Endothelial cell of umbilical vein (primary cell): ENCODE data around the gene ANKEF1.

Experiments used
- JUN ChIP-seq: IDR thresholded peaks from 2 replicates; pipeline ENCODE4 v1.6.1; 2011; ENCODE audit warnings: borderline replicate concordance, low read depth; ENCODE audit not compliant: insufficient read length, insufficient read depth
- POLR2A ChIP-seq: IDR thresholded peaks from 2 replicates; pipeline ENCODE4 v1.6.1; 2012; ENCODE audit warnings: low read depth, mild to moderate bottlenecking, control low read depth, low read length
- TF ChIP-seq, protein P1 (sequence below): IDR thresholded peaks from 2 replicates; pipeline ENCODE4 v1.6.1; 2011; ENCODE audit not compliant: insufficient read depth, insufficient read length

DNA sequence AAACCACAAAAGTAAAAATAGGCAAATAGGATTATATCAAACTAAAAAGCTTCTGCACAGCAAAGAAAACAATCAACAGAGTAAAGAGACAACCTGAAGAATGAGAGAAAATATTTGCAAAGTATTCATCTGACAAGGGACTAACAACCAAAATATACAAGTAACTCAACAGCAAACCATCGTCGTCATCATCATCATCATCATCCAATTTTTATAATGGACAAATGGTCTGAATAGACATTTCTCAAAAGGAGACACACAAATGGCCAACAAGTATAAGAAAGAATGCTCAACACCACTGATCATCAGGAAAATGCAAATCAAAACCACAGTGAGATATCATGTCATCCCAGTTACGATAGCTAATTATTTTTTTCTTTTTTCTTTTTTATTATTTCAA is 62.0 kb downstream of the ANKEF1 start:
- TF ChIP-seq POLR2A (no peak), JUN (no peak)
- TF ChIP-seq, protein P1, sequence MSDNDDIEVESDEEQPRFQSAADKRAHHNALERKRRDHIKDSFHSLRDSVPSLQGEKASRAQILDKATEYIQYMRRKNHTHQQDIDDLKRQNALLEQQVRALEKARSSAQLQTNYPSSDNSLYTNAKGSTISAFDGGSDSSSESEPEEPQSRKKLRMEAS, result no peak
